NT2/D1 (cell line): ENCODE results near the gene AFF3.
"Not testable (repeated sequence)": the region's sequence is repeated elsewhere in the genome, so short reads cannot be mapped to it uniquely, and the experiment has no call there.

Experiments
- DNase-seq: peaks from one replicate; pipeline ENCODE4 v3.0.0-alpha.2; 2011; ENCODE audit warnings: low read depth, low spot score
- H3K27me3 ChIP-seq: 2 replicates; pipeline ENCODE4 v1.6.0; 2011; ENCODE audit warnings: mild to moderate bottlenecking; ENCODE audit not compliant: insufficient read length, insufficient read depth
- H3K36me3 ChIP-seq: 2 replicates; pipeline ENCODE4 v1.6.1; 2011; ENCODE audit warnings: mild to moderate bottlenecking, low read length, mixed read lengths; ENCODE audit not compliant: insufficient read depth, insufficient read length
- H3K4me1 ChIP-seq: 2 replicates; pipeline ENCODE4 v1.5.1; 2011; ENCODE audit not compliant: insufficient read depth, insufficient read length
- H3K4me3 ChIP-seq: 2 replicates; pipeline ENCODE4 v1.5.1; 2011; ENCODE audit warnings: low read depth; ENCODE audit not compliant: insufficient read length
- H3K9ac ChIP-seq: 2 replicates; pipeline ENCODE4 v1.6.0; 2011; ENCODE audit warnings: low read depth; ENCODE audit not compliant: insufficient read length
- H3K9me3 ChIP-seq: 2 replicates; pipeline ENCODE4 v1.5.1; 2011; ENCODE audit warnings: mild to moderate bottlenecking, low read length; ENCODE audit not compliant: insufficient read depth
- SUZ12 ChIP-seq: IDR thresholded peaks from 2 replicates; pipeline ENCODE4 v1.6.1; 2011; ENCODE audit not compliant: insufficient read length, insufficient read depth; ENCODE audit errors: extremely low read depth
- YY1 ChIP-seq: IDR thresholded peaks from 2 replicates; pipeline ENCODE4 v1.6.1; 2011; ENCODE audit not compliant: insufficient read length, insufficient read depth
- ZNF274 ChIP-seq: IDR thresholded peaks from 2 replicates; pipeline ENCODE4 v1.6.1; 2011; ENCODE audit warnings: mild to moderate bottlenecking, low read depth, low read length

Gene AFF3

DNA sequence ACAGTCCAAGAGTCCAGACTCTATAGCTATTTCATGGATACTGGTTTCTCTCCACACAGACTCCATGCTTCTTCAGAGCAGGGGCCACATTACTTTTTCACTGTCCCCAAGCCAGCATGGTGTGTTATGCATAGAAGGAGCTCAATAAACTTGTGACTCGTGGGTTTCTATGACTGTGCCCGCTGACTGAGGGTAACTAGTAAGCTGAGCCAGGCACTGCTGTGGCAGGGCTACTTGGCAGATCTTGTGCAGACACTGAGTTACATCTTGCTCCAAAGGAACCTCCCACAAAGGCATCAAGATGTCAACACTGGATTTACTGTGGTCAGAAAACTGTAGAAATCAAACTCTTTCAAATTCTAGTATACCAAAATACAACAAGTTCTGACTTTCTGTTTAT lies 56.6 kb downstream of the AFF3 start:
- DNase-seq, H3K36me3 ChIP-seq, H3K9ac ChIP-seq, H3K9me3 ChIP-seq, H3K4me3 ChIP-seq, H3K27me3 ChIP-seq, H3K4me1 ChIP-seq: not testable (repeated sequence)

- H3K4me3 ChIP-seq, H3K9me3 ChIP-seq, DNase-seq, H3K36me3 ChIP-seq, H3K4me1 ChIP-seq, H3K27me3 ChIP-seq, H3K9ac ChIP-seq: not testable (repeated sequence)
These were observed 58.8 kb downstream of the AFF3 start for GRCh38 chr2:100083421-100084216.

GRCh38 chr2:100082302-100082978 lies 60.0 kb downstream of the AFF3 start:
- DNase-seq, H3K4me3 ChIP-seq, H3K27me3 ChIP-seq, H3K9me3 ChIP-seq, H3K4me1 ChIP-seq, H3K9ac ChIP-seq, H3K36me3 ChIP-seq: not testable (repeated sequence)

DNA sequence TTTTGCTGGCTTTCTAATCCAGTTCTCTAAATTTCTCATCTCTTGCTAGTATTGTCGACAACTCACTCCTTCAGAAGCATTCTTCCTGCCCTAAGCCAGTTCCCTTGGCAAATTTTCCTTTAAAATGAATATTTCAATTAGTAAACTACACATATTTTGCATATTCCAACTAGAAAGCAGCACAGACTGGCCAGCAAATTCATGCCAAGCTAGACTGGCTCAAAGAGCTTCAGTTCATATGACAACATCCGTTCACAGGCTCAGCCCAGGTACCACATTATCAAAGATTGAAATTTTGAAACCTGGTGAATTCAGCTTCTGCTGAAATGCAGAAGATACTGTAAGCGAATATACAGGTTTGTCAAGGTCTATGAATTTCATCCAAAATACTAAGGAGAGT lies 64.5 kb downstream of the AFF3 start:
- H3K27me3 ChIP-seq: peaks cover 29% of the 10 kb centered on the region
- TF ChIP-seq ZNF274 (no peak), YY1 (no peak), SUZ12 (no peak)
- H3K9ac ChIP-seq: no peak overlapping the region
- no peaks in the 10 kb centered on the region for H3K9me3 ChIP-seq
- DNase-seq: no peak
- H3K36me3 ChIP-seq: no peaks in the 10 kb centered on the region
- H3K4me1 ChIP-seq: no peaks in the 10 kb centered on the region
- no peak overlapping the region for H3K4me3 ChIP-seq

DNA sequence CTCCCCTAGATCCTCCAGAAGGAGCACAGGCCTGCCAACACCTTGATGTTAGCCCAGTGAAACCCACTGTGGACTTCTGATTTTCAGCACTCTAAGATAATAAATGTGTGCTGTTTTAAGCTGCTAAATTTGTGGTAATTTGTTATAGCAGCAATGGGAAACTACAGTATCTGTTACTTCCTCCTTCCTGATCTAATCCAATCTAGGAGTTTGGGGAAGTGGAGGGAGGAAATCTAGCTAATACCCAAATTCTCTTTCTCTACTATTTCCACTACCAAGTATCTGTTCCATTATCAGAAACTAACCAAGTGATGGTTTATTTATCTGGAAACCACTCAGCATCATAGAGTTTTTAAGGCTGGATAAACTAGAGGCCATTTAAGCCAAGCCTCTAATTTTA lies 64.9 kb downstream of the AFF3 start:
- TF ChIP-seq YY1 (no peak), ZNF274 (no peak), SUZ12 (no peak)
- Histone ChIP-seq H3K4me1 (no peaks in the 10 kb centered on the region), H3K36me3 (no peaks in the 10 kb centered on the region), H3K9me3 (no peaks in the 10 kb centered on the region), H3K27me3 (peaks cover 32% of the 10 kb centered on the region), H3K4me3 (no peak overlapping the region), H3K9ac (no peak overlapping the region)
- DNase-seq: no peak

DNA sequence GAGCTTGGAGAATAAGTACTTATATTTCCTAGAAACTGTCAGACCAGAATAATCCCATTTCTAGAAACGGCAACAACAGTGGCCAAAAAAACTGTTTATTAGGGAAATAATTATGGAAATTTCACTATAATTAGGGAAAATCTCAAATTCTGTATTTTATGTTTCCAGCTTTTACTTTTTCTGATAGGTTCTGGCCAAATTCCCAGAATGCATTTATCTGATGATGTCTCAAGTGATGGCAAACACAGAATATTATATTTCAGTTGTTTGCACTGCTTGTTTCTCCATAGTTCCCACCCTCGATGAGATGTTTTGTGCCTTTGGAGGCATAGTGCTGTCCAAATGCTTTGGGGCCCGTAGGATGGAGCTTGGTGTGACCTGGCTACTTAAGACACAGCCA lies 66.9 kb downstream of the AFF3 start:
- Histone ChIP-seq H3K27me3 (peaks cover 34% of the 10 kb centered on the region), H3K36me3 (no peaks in the 10 kb centered on the region), H3K4me1 (no peaks in the 10 kb centered on the region), H3K9ac (no peak overlapping the region), H3K4me3 (no peak overlapping the region), H3K9me3 (no peaks in the 10 kb centered on the region)
- TF ChIP-seq ZNF274 (no peak), SUZ12 (no peak), YY1 (no peak)
- DNase-seq: no peak

DNA sequence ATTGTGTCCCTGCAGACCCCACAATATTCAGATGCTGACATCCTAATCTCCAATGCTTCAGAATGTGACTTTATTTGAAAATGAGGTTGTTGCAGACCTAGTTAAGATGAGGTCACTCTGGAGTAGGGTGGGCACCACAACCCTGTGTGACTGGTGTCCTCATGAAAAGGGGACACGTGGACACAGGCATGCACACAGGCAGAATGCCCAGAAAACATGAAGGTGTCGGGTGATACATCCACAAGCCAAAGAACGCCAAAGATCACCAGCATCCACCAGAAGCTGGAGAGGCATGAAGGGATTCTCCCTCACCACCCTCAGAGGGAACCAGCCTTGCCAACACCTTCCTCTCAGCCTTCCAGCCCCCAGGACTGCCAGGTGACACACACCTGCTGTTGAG lies 69.3 kb downstream of the AFF3 start:
- TF ChIP-seq SUZ12 (no peak), ZNF274 (no peak), YY1 (no peak)
- H3K9me3 ChIP-seq: no peaks in the 10 kb centered on the region
- no peaks in the 10 kb centered on the region for H3K4me1 ChIP-seq
- peaks cover 34% of the 10 kb centered on the region for H3K27me3 ChIP-seq
- H3K9ac ChIP-seq: no peak overlapping the region
- no peaks in the 10 kb centered on the region for H3K36me3 ChIP-seq
- no peak for DNase-seq
- H3K4me3 ChIP-seq: no peak overlapping the region

DNA sequence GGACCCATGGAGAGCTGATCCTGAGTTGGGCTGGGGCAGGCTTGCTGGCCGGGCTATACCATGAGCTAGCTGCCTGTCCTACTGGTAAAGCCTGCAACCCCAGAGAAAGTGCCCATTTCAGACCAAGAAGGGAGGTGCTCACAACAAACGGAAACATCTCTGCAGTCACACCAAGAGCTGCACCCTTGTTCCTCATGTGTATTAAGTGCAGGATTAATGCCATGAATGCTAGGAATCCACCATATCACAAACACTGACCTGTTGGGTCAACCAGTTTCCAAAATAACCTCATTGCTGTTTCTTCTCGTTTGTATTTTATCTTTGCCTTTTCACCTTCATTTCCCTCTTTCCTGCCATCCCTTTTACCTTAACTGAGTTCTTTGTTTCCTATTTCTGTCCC lies 69.9 kb downstream of the AFF3 start:
- Histone ChIP-seq H3K4me3 (no peak overlapping the region), H3K27me3 (peaks cover 34% of the 10 kb centered on the region), H3K9ac (no peak overlapping the region), H3K4me1 (no peaks in the 10 kb centered on the region), H3K9me3 (no peaks in the 10 kb centered on the region), H3K36me3 (no peaks in the 10 kb centered on the region)
- TF ChIP-seq ZNF274: no peak
- DNase-seq: no peak
